Dermis microvascular lymphatic vessel endothelial cell (primary cell): ENCODE data around the gene BICDL1. TPM values are rescaled to one million over a fixed set of nuclear protein-coding genes. Genes with fewer than 3 reads are reported as not detected.

Experiments used
- DNase-seq, 2 donors: peaks; one replicate each; pipeline versions ENCODE4 v3.0.0 to v3.0.0-alpha.2; 2010; ENCODE audit warnings: low read depth in 2 of 2
- total RNA-seq: library from RNA; depleted of rRNA; stranded (reverse); fragments of >200 nt; gene quantifications from 2 replicates; pipeline ENCODE4 v1.2.1, GENCODE V29; 2014

Gene BICDL1
- total RNA-seq, 1 donor from 2014 or later = not detected

DNA sequence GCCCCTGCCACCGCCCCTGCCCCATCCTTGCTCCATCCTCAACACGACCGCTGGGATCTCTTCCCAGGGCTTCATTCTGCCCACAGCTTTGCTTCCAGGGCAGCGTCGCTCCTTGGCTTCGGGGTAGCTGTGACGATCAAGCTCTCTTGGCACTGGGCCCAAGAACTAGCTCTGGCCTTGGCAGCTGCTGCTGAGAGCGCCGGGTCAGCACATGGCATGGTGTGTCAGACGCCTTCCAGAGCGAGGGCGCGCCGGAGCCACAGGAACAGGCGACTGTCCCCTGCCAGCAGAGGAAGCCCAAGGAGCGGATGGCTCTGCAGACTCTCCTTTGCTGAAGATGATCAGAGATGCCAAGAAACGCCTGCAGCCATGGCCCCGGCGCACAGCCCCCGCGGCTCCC is 111.6 kb downstream of the BICDL1 start:
- DNase-seq = peak in 1 of 2 donors; percentile 29

DNA sequence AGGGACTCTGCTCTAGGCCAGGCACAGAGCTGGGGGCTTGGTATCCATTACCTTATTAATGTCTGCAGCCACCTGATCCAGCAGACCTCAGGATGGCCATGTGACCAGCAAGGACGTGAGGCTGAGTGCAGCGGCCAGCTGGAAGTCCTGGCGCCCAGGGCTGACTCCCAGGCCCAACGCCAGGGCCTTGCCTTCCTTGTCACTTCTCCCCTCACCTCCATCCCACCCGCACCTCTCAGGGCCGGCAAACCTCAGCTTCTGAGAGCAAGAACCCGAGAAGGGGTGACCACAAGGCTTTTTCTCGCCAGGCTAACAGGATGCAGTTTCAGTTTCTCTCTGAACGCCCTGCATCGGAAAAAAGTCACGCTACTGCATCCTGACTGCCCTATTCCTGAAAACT is 112.1 kb downstream of the BICDL1 start:
- DNase-seq = no peak

DNA sequence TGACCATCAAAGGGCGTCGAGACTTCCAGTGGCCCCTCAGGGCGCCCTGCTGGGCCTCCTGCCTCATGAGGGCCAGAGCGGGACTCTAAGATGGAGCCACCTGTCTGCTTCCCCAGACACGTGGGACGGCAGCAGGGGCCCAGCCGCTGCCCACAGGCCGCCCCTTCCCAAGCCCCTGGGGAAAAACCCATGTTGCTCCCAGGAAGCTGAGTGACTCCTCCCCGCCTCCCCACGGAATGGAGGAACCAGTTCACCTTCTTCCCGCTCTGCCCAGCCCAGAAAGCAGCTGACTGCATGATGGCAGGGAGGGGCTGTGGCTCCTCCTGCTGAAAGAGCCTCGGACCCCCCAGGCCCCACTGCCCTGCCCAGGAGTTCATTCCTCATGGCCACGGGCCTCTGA is 112.6 kb downstream of the BICDL1 start:
- no peak for DNase-seq

DNA sequence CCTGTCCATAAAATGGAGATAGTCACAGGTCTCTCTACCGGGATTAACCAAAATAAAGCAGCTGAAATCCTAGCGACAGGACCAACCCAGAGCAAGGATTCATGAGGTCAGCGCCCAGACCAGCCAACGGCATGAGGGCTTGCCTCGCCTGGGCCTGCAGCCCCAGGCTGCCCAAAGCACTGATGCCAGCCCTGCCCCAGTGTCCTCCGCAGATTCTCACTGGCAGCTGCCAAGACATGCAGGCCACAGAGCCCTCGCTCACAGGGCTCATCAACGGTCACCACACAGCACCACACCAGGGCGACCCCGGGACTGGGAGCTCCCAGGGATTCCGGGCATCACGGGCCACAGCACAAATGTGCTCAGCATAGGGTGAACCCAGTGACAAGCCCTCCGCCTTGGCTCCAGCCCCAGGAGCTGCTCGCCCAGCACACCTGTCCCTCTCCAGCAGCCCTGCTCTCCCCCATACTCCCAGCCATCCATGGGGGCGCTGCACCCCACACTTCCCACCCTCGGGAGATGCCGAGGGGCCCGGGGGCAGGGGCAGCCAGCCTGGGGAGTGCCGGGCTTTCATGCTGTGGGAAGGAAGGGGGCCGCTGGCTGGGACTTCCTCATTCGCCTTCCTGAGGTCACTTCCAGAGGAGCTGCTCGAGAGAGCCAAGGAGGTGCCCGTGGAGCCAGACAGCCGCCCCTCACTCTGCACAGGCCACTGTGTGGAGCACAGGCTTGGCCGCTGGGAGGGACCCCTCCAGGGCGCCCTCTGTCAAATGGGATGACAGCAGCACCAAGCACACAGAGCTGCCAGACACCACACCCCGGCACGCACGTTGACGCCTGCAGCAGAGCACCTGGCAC is 113.4 kb downstream of the BICDL1 start:
- DNase-seq = no peak

DNA sequence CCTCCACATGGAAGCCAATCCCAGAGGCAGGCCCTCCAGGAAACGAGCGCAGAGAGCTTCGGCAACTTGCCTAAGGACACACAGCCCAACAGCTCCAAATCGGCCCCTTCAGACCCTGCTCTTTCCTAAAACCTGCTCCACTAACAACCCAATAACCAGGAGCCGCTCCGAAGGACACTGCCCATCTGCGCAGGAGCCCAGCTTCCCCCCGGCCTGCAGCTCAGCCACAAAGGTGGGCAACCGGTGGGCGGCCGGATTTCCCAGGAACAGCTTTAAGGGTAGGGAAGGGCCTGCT is 114.0 kb downstream of the BICDL1 start:
- no peak for DNase-seq

DNA sequence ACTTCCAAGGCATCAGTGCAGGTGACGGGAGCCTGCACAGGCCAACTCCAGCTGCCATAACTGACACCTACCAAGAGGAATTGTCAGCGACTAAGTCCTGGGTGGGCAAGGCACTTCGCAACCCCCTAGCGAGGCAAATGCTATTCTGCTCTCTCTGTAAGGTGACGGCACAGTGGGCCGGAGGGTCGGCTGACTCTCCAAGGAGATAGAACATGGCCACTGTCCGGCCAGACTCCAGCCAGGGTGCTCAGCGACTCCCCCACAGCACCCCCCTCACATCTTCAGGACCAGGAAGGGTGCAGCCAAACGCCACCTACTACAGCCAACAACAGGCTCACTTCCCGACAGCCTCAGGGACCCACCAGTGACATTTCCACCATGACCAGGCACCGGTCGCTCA is 114.3 kb downstream of the BICDL1 start:
- no peak for DNase-seq

DNA sequence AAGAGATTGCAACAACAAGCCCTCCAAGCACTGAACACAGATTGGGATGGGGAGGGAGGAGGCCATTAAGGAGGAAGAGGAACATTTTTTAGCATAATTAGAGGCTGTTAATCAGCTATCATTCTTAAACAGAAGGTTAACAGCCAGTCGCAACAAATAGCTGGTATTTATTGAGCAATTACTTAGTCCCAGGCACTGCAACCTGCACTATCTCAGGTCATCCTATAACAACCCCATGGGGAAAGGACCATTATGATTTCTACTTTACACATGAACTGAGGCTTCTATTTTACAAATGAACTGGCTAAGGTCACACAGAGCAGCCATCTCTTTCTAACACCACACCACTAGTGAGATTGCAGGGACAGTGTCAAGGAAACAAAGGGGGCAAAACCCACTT is 117.1 kb downstream of the BICDL1 start:
- DNase-seq = no peak

DNA sequence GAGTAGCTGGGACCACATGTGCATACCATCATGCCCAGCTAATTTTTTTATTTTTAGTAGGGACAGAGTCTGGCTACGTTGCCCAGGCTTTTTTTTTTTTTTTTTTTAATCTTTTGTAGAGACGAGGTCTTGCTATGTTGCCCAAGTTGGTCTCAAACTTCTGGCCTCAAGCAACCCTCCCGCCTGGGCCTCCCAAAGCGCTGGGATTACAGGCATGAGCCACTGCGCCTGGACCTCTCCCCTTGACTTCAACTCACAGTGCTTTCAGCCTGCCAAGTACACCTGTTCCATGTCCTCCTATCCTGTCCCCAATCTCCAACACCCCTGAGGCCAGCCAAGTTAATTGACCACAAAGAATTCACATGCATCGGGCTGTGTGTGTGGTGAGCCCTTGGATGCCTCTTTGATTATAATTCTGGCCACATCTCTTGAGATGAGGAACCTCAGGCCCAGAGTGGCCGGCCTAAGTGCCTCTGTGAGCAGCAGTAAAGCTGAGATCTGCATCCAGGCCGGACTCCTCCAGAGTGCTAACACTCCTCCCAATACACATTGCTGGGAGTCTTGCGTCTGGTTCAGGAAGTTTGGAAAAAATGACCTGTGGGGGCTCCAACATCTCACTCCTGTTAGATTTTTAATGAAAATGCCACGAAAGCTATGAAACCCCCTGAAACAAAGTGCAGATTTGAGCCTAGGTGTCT is 120.7 kb downstream of the BICDL1 start:
- DNase-seq = no peak

DNA sequence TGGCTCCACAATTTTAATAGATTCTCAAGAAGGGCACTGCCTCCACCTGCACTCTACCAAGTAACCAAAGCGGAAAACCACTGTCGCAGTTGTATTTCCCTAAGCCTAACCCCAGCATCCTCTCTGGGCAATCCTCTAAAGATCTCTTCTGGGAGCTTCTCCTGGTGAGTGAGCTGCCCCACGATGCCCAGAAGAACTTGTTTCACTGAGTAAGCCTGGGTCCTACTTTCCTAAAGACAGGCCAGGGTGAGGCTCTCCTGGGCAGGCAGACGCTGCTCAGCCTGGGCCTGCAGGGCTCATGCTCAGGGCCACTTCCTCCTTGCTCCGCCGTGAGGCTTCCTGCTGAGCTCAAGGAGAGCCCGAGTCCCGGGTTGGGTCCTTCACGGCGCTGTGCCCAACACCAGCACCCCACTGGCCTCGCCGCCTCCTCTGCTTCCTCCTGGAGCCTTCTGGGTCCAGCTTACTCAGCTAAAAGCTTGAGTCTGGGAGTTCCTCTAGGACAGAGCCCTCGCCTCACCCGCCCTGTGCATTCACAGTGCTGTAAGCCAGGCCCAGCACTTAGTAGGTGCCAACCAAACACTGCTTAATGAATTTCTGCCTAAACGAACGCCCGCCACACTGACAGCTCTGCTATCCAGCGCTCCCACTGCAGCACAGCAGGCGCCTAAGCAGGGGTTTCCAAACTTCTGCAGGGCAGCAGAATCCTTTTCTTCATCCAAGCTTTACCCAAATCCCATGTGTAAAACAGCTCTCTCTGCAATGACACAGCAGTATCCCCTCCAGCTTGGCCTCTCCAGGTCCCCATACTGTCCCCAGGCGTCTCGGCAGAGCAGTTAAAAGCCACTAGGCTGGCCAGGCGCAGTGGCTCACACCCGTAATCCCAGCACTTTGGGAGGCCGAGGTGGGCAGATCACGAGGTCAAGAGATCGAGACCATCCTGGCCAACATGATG is 121.8 kb downstream of the BICDL1 start:
- no peak for DNase-seq

DNA sequence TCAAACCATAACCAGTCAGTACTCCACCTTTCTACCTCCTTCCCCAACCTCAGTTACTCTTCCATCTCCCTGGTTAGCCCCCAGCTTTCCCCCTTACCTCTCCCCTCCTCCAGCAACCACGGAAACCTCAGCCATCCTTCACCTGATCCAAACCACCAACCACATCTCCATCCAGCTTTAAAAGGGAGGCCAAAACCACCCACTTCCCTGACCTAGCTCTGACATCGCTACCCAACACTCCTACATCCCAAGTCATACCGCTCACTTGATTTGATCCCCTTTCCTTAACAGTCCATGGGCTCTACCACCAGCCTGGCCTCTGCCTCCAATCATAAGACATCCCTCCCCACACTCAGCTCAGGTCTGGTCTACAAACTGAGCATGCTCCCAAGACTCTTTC is 126.0 kb downstream of the BICDL1 start:
- no peak for DNase-seq

DNA sequence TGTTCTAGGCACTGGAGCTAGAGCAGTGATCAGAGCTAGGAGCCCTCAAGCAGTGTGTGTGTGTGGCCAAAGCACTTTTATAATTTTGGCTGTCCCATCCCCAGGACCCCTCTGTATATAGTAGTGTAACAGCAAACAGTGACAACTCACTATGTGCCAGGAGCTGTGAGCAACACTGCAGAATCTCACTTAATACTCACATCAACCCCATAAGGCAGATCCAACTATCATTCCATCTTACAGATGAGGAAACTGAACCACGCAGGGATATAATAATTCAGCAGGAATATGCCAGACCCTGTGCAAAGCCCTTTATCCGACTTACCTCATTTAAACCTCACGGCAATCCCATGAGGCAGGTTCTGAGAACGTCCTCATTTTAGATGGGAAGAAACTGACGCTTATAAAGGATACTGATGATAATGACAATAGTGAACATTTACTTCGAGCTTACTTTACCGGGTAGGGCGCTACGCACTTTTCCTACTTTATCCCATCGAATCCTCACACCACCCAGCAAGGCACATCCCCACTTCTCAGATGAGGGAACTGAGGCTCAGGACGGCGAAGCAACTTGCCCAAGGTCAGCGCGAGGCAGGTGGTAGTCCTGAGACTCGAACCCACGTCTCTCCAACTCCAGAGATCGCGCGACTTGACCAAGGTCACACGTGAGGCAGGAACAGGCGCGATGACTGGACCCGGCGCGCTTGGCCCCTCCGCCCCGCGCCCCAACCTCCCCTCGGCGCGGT is 126.8 kb downstream of the BICDL1 start:
- DNase-seq = peak; percentile 29 to 45

DNA sequence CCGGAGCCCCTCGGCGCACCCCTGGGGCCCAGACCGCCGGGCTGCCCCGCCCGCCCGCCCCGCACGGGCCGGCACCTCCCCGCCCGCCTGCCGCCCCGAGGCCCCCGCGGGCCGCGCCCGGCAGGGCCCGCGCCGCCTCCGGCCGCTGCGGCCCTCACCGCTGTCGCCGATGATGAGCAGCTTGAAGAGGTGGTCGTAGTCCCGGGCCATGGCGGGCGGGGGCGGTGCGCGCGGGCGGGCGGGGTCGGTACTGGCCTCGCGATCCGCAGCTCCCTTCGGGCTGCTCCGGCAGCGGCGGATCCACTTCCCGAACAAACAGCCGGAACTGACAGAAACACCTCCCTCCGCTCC is 127.4 kb downstream of the BICDL1 start, which contains the start of gene RAB35:
Gene RAB35 (minus strand): TSS at position 313 of the 351 bp plus-strand sequence. CDS start 103 bp downstream, at position 210.
- DNase-seq = no peak

DNA sequence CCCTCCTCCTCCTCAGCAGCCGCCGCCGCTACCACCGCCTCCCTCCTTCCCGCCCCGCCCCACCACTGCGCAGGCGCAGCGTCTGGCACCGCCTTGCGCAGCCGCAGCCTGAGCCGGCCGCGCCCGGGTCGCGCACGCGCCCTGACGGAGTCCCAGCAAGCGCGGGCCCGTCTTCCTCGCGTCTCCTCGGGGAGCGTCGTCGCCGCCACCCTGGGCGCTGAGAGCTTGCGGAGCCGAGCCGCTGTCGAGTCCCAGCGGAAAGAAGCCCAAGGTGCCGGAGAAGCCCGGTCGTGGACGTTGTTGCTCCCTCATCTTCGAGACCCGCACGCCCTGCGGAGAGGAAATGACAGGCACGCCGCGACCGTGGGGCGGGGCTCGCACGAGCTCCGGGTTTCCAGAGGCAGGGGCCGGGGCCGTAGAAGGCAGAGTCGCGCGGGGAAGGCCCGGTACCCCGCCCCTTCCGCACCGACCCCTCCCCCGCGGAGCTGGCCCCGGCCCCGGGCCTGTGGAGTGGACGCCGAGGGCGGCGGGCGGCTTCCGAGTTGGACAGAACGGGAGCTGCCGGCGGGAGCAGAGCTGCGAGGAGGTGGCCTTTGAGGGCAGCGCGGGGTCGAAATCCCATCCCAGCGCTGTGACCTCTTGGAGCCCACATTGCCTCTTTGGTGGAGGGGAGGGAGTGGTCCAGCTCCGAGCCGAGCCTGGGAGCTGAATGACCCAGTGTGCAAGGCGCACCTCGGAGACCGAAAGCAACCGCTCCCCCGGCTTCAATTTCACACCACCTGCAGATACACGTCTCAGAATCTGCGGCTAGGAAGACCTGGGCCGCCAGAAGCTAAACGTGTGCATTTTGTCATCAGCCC is 128.0 kb downstream of the BICDL1 start:
- DNase-seq = peak; percentile 83 to 96

DNA sequence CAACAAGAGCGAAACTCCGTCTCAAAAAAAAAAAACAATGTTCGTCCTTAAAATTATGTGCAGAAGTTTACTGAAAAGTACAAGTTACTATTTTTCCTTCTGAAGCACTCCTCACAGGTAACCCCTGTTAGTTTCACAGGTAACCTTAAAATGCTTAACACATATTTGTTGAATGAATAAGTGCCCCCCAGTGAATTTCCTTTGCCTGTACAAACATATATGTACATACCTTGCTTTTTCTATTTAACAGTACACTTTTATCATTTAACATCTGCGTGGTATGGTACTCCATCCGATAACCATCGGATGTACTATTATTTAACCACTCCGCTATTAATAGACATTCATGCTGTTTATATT is 128.9 kb downstream of the BICDL1 start:
- DNase-seq = no peak

DNA sequence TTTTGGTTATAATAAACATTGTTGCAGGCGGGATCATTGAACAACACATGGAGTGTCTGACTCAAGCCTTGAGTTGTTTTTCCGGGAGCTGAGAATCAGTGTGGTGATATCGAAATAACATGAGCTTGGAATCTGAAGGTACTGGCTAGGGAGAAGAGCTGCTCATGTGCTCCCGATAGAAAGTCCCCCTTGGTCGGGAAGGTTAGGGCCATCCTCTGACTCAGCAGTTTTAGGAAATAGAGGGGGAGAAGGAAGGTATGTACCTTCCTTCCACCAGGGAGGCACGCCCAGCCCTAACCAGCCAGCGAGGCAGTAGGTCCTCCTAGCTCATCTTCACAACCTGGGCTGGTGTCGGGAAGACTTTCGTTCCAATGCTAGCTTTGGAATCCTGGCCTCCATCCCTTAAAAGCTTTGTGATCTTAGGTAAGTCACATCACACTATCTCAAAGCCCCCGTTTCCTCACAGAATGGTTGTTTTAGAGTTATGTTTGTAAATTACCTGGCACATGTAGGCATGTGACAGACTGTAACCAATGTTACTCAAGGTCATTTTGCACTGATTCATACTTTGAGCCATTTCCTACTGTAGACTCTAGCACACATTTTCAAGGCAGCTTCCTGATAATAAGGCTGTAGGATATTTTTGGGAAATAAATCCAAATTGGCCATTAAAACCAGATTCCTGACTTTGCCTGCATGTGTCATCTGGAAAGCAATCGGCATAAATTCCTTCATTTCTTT is 129.5 kb downstream of the BICDL1 start:
- peak; percentile 30 to 67 for DNase-seq

DNA sequence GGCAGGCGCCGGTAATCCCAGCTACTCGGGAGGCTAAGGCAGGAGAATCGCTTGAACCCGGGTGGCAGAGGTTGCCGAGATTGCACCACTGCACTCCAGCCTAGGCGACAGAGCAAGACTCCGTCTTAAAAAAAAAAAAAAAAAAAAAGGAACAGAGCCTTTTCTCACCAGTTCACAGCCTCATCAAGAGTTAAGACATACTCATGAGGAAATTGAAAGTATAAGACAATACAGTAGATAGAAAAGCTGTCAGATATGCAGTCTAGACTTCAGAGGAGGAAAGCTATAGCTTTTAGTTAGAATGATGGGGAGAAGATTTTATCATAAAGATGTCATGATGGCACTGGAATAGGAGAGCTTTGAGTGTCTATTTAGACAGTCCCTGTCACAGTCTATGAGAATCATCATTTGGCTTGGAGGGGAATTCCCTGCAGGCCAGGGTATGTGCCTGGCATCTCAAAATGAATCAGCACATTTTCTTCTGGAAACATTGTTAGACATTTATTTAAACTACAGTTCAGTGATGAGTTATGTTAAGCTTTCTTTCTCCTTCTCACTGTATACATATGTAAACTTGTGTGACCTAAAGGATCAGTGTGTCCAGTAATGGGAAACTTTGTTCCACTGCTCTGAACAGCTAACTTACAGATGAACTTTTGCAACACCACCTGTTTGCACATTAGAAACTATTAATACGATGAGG is 130.4 kb downstream of the BICDL1 start:
- no peak for DNase-seq

DNA sequence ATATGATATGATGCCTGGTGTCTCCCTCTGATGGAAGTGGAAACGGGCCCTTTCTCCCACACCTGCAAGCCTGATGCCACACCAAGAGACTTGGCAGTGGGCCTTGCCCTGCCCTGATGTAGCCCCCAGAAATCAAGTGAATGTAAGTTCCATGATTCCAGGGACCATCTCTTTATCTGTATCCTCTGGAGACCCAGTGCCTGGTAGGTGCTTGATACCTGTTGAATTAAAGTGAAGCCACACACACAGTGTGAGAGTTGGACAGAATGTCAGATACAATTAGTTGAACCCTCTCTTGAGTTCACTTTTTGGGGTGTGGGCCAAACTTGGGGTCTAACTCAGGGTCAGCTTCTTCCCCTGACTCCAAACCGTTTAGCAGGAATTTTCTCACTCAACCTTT is 132.3 kb downstream of the BICDL1 start:
- DNase-seq = no peak

DNA sequence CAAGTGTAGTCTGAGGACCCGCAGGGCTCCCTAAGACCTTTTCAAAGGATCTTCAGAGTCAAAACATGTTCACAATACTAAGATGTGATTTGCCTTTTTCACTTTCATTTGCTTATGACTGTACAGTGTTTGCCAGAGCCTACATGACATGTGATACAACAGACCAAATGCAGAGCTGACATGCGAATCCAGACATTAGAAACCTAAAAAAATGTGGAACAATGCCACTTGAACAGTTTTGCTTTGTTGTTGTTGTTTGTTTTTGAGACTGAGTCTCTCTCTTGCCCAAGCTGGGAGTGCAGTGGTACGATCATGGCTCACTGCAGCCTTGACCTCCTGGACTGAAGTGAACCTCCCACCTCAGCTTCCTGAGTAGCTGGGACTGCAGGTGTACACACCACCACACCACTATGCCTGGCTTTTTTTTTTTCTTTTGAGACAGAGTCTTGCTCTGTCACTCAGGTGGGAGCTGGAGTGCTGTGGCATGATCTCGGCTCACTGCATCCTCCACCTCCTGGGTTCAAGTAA is 132.8 kb downstream of the BICDL1 start:
- no peak for DNase-seq

DNA sequence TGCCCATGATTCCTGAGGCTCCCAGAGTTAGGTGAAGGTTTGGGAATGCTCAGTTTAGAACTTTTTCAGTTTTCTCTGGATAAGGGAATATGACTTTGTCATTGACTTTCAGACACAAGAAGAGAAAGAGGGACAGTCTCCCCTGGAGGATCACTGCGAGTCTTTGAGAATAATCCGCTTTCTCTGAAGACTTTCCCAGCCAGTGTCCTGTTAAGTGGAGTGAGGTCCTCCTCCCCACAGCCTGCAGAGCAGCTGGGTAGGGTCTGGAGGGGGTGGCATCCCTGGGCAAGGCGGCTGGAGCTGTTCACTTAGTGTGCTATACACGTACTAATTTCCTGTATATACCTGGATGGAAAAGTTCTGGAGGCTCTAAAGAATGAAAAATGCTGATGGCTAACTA is 136.0 kb downstream of the BICDL1 start:
- DNase-seq = no peak
